HepG2 (cell line): Measurements from ENCODE around the gene DOC2A. TPM values are rescaled to one million over a fixed set of nuclear protein-coding genes. Genes with fewer than 3 reads are reported as not detected.

Experiments
- ATAC-seq: fragments of 200-7000 bp; cut with Tn5 transposase; 3 replicates; pipeline ENCODE4 v1.9.1; 2020; ENCODE audit warnings: mild to moderate bottlenecking, moderate library complexity
- BruUV-seq: library from RNA; stranded (reverse); fragments of 400-500 nt; replicated peaks from 2 replicates; lab custom pipeline; 2021; lab: Mats Ljungman, UMichigan
- CTCF ChIA-PET: fragments of 300-600 bp; formaldehyde crosslinking; extraction: SDS; loops from one replicate; lab custom pipeline; 2021; ENCODE audit warnings: low total read pairs, inconsistent platforms, low intra/inter-chr PET ratio; lab: Yijun Ruan, JAX
- POLR2A ChIA-PET: fragments of 350-600 bp; sonication (Branson Sonifier 250); formaldehyde crosslinking; loops from one replicate; lab custom pipeline; 2020; ENCODE audit warnings: antibody characterized with exemption, inconsistent platforms; lab: Yijun Ruan, JAX
- DNase-seq: peaks from one replicate; pipeline ENCODE4 v3.0.0-alpha.2; 2015; ENCODE audit warnings: low spot score
- FAIRE-seq: peaks from 3 replicates; lab custom pipeline; 2011; peaks lifted over from hg19 to GRCh38; lab: Jason Lieb, UNC
- H2AFZ ChIP-seq: one replicate; pipeline ENCODE4 v1.6.1; 2011; ENCODE audit warnings: low read length, inconsistent platforms
- H3K27ac ChIP-seq: fragments of 300-600 bp; 3 replicates; pipeline ENCODE4 v1.8.0; 2011; ENCODE audit warnings: mixed run types, mild to moderate bottlenecking, mixed read lengths, low read length, inconsistent platforms; ENCODE audit not compliant: insufficient read depth; ENCODE audit errors: extremely low read length
- H3K27me3 ChIP-seq, 2 experiments: fragments of 200-600 bp in 1 of 2; 2 replicates in 1 of 2; 3 replicates in 1 of 2; pipeline versions ENCODE4 v1.6.0 to v1.8.0; 2011; ENCODE audit warnings: low read length in 2 of 2, mild to moderate bottlenecking in 2 of 2, moderate library complexity in 2 of 2, inconsistent platforms in 1 of 2; ENCODE audit not compliant: insufficient read depth in 2 of 2, control insufficient read depth in 1 of 2
- H3K36me3 ChIP-seq, 2 experiments: fragments of 200-600 bp in 1 of 2; replicated peaks in 1 of 2; 2 replicates in 1 of 2; 3 replicates in 1 of 2; pipeline versions ENCODE4 v1.5.1 to v1.8.0; 2011; ENCODE audit warnings: low read length in 2 of 2, inconsistent platforms in 1 of 2; ENCODE audit not compliant: insufficient read depth in 2 of 2, control insufficient read depth in 1 of 2
- H3K4me1 ChIP-seq: 2 replicates; pipeline ENCODE4 v1.5.1; 2012; ENCODE audit warnings: low read length, inconsistent platforms; ENCODE audit not compliant: insufficient read depth
- H3K4me2 ChIP-seq: 2 replicates; pipeline ENCODE4 v1.6.0; 2011; ENCODE audit warnings: low read depth, low read length, inconsistent platforms
- H3K4me3 ChIP-seq, 3 experiments: fragments of 200-600 bp in 1 of 3; sonication (generic), shearing (Covaris generic) in 1 of 3; replicated peaks in 1 of 3; 2 replicates each; pipeline ENCODE4 v1.5.1; 2011 to 2016; ENCODE audit warnings: low read length in 3 of 3, inconsistent platforms in 2 of 3, low read depth in 2 of 3, mild to moderate bottlenecking in 2 of 3, control low read depth in 1 of 3, mixed read lengths in 1 of 3; ENCODE audit not compliant: insufficient read depth in 1 of 3
- H3K79me2 ChIP-seq: one replicate; pipeline ENCODE4 v1.6.1; 2011; ENCODE audit warnings: low read length, inconsistent platforms; ENCODE audit not compliant: insufficient read depth
- H3K9ac ChIP-seq: 2 replicates; pipeline ENCODE4 v1.6.0; 2011; ENCODE audit warnings: mild to moderate bottlenecking, low read depth, low read length, inconsistent platforms; ENCODE audit not compliant: insufficient read depth
- H3K9me3 ChIP-seq: 2 replicates; pipeline ENCODE4 v1.5.1; 2012; ENCODE audit warnings: mild to moderate bottlenecking, low read length
- H4K20me1 ChIP-seq: 2 replicates; pipeline ENCODE4 v1.6.0; 2011; ENCODE audit warnings: inconsistent platforms, mild to moderate bottlenecking, low read length, moderate library complexity; ENCODE audit not compliant: insufficient read depth
- FOXA1 ChIP-seq, 2 experiments: fragments of 450-650 bp in 1 of 2; sonication (generic) in 1 of 2; formaldehyde crosslinking in 1 of 2; IDR thresholded peaks; 2 replicates each; pipeline versions ENCODE4 v1.4.0 to v1.6.1; 2016 to 2020; ENCODE audit warnings: missing genetic modification reagents in 1 of 2
- HDAC2 ChIP-seq: sonication (generic); formaldehyde crosslinking; IDR thresholded peaks from 2 replicates; pipeline ENCODE4 v1.4.0; 2020; ENCODE audit warnings: missing genetic modification reagents
- JDP2 ChIP-seq: sonication (generic); formaldehyde crosslinking; IDR thresholded peaks from 2 replicates; pipeline ENCODE4 v1.8.1; 2022; ENCODE audit warnings: missing genetic modification reagents, borderline replicate concordance
- TEAD2 ChIP-seq: sonication (generic); formaldehyde crosslinking; IDR thresholded peaks from 2 replicates; pipeline ENCODE4 v1.9.0; 2021; ENCODE audit warnings: missing genetic modification reagents
- TGIF2 ChIP-seq: IDR thresholded peaks from 2 replicates; pipeline ENCODE4 v1.6.1; 2016; ENCODE audit warnings: control low read depth, missing compliant biosample characterization
- ZNF136 ChIP-seq: sonication (generic); formaldehyde crosslinking; IDR thresholded peaks from 2 replicates; pipeline ENCODE4 v1.8.1; 2022; ENCODE audit warnings: low read depth, mild to moderate bottlenecking, moderate library complexity, missing genetic modification reagents
- ZNF329 ChIP-seq: sonication (generic); formaldehyde crosslinking; IDR thresholded peaks from 2 replicates; pipeline ENCODE4 v1.9.0; 2021; ENCODE audit warnings: low read depth, mild to moderate bottlenecking, missing genetic modification reagents
- ZNF570 ChIP-seq: sonication (generic); formaldehyde crosslinking; IDR thresholded peaks from 2 replicates; pipeline ENCODE4 v1.4.0; 2020; ENCODE audit warnings: mild to moderate bottlenecking, missing genetic modification reagents, borderline replicate concordance
- ZNF615 ChIP-seq: sonication (generic); formaldehyde crosslinking; IDR thresholded peaks from 2 replicates; pipeline ENCODE4 v1.5.0; 2020; ENCODE audit warnings: mild to moderate bottlenecking, missing genetic modification reagents, borderline replicate concordance
- WGBS: methylation state at CpG from one replicate; pipeline ENCODE4 v1.1.6; 2017; ENCODE audit warnings: low lambda C conversion rate; 5-methylcytosine and 5-hydroxymethylcytosine counted together
- in situ Hi-C: cut with HindIII; loops from 2 replicates; pipeline ENCODE4 v1.10.0; 2017; ENCODE audit warnings: low pct_unique_long_range_greater_than_20kb; ENCODE audit not compliant: extremely low pct_ligation_motif_present
- intact Hi-C: fragments of 100-400 bp; cut with micrococcal nuclease; formaldehyde crosslinking; loops from one replicate; pipeline ENCODE4 v1.10.0; 2022; ENCODE audit not compliant: unreplicated experiment
- polyA plus RNA-seq, 8 experiments: library from polyadenylated mRNA; depleted of rRNA in 3 of 8; stranded (reverse) in 7 of 8; unstranded in 1 of 8; fragments of >200 nt; fragmentation: Illumina TruSeq in 4 of 8; extraction: Trizol in 4 of 8; gene quantifications; 2 replicates each; pipeline versions ENCODE4 v1.2.1 to v1.2.3, GENCODE V29; 2011 to 2016; ENCODE audit warnings: low read depth in 4 of 8, missing spikeins in 1 of 8, mixed read lengths in 1 of 8; ENCODE audit not compliant: insufficient read depth in 1 of 8
- total RNA-seq, 5 experiments: library from RNA; depleted of rRNA; stranded (reverse); fragments of >200 nt; fragmentation: Illumina TruSeq; extraction: Trizol; gene quantifications; 2 replicates each; pipeline ENCODE4 v1.2.3, GENCODE V29; 2016; ENCODE audit warnings: low read depth in 1 of 5
- TF ChIP-seq, protein P1 (sequence below): sonication (generic); formaldehyde crosslinking; IDR thresholded peaks from 2 replicates; pipeline ENCODE4 v1.4.0; 2020; ENCODE audit warnings: missing genetic modification reagents, borderline replicate concordance
- TF ChIP-seq, protein P2 (sequence below): sonication (generic); formaldehyde crosslinking; IDR thresholded peaks from 2 replicates; pipeline ENCODE4 v1.8.1; 2023; ENCODE audit warnings: mild to moderate bottlenecking, missing genetic modification reagents

The DOC2A gene
- total and polyA plus RNA-seq, 2 of the 13 experiments (the other 11 are each of a cell fraction or from before 2014, with no cell fraction given) = 0.15 to 0.55 TPM

DNA sequence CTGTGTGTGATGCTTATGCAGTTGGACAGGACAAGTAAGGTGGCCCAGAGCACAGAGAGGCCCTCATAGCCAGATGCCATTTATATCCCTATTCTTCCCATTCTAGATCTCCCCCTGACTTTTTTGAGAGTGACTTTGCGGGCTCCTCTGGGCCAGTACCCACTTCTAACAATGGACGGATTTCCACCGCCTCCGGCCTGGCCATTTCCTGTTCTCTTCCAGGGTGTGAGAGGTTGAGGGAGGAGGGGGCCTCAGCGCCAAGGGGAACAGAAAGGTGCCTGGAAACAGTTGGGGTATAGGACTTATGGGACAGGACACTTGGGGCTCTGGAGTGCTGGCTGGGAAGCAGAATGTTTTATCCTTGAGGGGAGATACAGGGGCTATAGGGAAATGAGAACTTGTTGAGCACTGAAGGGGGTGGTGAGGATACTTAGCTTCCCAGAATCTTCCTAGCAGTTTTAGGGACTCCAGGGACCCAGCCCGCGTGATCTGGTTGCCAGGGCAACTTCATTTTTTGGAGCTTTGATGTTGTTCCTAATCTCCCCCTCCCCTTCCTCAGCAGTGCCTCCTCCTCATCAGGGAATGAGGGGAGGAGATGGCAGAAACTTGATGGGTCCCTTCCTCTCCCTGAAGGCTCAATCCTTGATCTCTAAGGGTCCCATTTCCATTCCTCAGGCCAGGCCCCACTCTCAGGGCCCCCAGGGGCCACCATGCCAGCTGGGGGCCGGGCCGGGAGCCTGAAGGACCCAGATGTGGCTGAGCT lies 33.6 kb downstream of the DOC2A start:
- CTCF ChIA-PET = no interaction called here
- ATAC-seq (no peak), DNase-seq (no peak), FAIRE-seq (no peak)
- in situ Hi-C loops = no loop called here
- H3K9ac ChIP-seq = no peak overlapping the region
- peaks cover 38% of the 10 kb centered on the region for H3K79me2 ChIP-seq
- BruUV-seq = no TSS peak
- H3K27me3 ChIP-seq = no peaks in the 10 kb centered on the region; a peak in 1 of 5 replicates
- H2AFZ ChIP-seq = no peak overlapping the region
- H3K4me3 ChIP-seq = no peak overlapping the region
- no peak overlapping the region for H3K27ac ChIP-seq
- no peaks in the 10 kb centered on the region for H3K9me3 ChIP-seq
- POLR2A ChIA-PET = interaction anchor here (1.1 kb wide), 1 partner anchor 52 kb away, joined by 3 read pairs; the partner anchor contains the start of gene KCTD13
- 98% methylated on average over 7 of the region's 9 CpGs for WGBS
- intact Hi-C loops = no loop called here
- H3K4me2 ChIP-seq = peak overlapping the region; percentile 93; the same call in 1 of the 2 replicates
- H3K4me1 ChIP-seq = peaks cover 30% of the 10 kb centered on the region
- TF ChIP-seq FOXA1 (IDR thresholded peaks at IDR 0.05) = no peak
- no peak for TF ChIP-seq FOXA1 (CRISPR knock-in tag; IDR thresholded peaks at IDR 0.05)
- TF ChIP-seq TGIF2 (CRISPR knock-in tag) = no peak
- no peak for TF ChIP-seq ZNF329 (CRISPR knock-in tag)
- no peak for TF ChIP-seq ZNF615 (CRISPR knock-in tag)
- TF ChIP-seq, protein P1, sequence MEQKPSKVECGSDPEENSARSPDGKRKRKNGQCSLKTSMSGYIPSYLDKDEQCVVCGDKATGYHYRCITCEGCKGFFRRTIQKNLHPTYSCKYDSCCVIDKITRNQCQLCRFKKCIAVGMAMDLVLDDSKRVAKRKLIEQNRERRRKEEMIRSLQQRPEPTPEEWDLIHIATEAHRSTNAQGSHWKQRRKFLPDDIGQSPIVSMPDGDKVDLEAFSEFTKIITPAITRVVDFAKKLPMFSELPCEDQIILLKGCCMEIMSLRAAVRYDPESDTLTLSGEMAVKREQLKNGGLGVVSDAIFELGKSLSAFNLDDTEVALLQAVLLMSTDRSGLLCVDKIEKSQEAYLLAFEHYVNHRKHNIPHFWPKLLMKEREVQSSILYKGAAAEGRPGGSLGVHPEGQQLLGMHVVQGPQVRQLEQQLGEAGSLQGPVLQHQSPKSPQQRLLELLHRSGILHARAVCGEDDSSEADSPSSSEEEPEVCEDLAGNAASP (CRISPR knock-in tag) = no peak
- TF ChIP-seq ZNF570 (CRISPR knock-in tag) = no peak
- no peak for TF ChIP-seq TEAD2 (CRISPR knock-in tag)
- no peak for TF ChIP-seq JDP2
- no peak for TF ChIP-seq ZNF136
- no peak for TF ChIP-seq HDAC2 (CRISPR knock-in tag)
- TF ChIP-seq, protein P2, sequence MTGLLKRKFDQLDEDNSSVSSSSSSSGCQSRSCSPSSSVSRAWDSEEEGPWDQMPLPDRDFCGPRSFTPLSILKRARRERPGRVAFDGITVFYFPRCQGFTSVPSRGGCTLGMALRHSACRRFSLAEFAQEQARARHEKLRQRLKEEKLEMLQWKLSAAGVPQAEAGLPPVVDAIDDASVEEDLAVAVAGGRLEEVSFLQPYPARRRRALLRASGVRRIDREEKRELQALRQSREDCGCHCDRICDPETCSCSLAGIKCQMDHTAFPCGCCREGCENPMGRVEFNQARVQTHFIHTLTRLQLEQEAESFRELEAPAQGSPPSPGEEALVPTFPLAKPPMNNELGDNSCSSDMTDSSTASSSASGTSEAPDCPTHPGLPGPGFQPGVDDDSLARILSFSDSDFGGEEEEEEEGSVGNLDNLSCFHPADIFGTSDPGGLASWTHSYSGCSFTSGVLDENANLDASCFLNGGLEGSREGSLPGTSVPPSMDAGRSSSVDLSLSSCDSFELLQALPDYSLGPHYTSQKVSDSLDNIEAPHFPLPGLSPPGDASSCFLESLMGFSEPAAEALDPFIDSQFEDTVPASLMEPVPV (CRISPR knock-in tag) = no peak
- H3K36me3 ChIP-seq = peaks cover 35 to 56% of the 10 kb centered on the region in 2 experiments
- H4K20me1 ChIP-seq = peaks cover 23% of the 10 kb centered on the region
